Measurements from ENCODE around the gene BTNL9. TPM values are rescaled to one million over a fixed set of nuclear protein-coding genes. Genes with fewer than 3 reads are reported as not detected.

BTNL9 gene
- total RNA-seq, 1 experiment from 2014 or later, result not detected

- Histone ChIP-seq H3K36me3 (ENCODE audit: insufficient read depth, low read length, poor library complexity, severe bottlenecking) (no peaks in the 10 kb centered on the region), H3K27ac (ENCODE audit: low read depth, low read length, poor library complexity, severe bottlenecking) (no peak overlapping the region), H3K9me3 (ENCODE audit: low read depth, low read length, poor library complexity, severe bottlenecking) (no peaks in the 10 kb centered on the region), H3K27me3 (replicated peaks; ENCODE audit: insufficient read depth, low read depth, low read length, poor library complexity) (peaks cover 54% of the 10 kb centered on the region), H3K4me3 (ENCODE audit: low read depth, low read length, poor library complexity, severe bottlenecking) (no peak overlapping the region), H3K4me1 (ENCODE audit: insufficient read depth, low read length, poor library complexity, severe bottlenecking) (no peaks in the 10 kb centered on the region)
- no peak for DNase-seq (ENCODE audit: low spot score)
- intact Hi-C loops (cut with micrococcal nuclease; ENCODE audit: unreplicated experiment), result no loop called here
- no TSS peak for BruUV-seq (replicated peaks)
- ChIA-PET CTCF (no interaction called here), POLR2A (ENCODE audit: low non-redundant PET) (no interaction called here)
- no peak for TF ChIP-seq EZH2 (IDR thresholded peaks at IDR 0.05; ENCODE audit: borderline replicate concordance, low read depth, low read length, poor library complexity, severe bottlenecking)
- TF ChIP-seq, protein P1, sequence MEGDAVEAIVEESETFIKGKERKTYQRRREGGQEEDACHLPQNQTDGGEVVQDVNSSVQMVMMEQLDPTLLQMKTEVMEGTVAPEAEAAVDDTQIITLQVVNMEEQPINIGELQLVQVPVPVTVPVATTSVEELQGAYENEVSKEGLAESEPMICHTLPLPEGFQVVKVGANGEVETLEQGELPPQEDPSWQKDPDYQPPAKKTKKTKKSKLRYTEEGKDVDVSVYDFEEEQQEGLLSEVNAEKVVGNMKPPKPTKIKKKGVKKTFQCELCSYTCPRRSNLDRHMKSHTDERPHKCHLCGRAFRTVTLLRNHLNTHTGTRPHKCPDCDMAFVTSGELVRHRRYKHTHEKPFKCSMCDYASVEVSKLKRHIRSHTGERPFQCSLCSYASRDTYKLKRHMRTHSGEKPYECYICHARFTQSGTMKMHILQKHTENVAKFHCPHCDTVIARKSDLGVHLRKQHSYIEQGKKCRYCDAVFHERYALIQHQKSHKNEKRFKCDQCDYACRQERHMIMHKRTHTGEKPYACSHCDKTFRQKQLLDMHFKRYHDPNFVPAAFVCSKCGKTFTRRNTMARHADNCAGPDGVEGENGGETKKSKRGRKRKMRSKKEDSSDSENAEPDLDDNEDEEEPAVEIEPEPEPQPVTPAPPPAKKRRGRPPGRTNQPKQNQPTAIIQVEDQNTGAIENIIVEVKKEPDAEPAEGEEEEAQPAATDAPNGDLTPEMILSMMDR (conservative IDR thresholded peaks at IDR 0.05; ENCODE audit: low read depth, low read length), result no peak
Observed at GRCh38 chr5:181107699-181108098, 67.6 kb downstream of the BTNL9 start.

DNA sequence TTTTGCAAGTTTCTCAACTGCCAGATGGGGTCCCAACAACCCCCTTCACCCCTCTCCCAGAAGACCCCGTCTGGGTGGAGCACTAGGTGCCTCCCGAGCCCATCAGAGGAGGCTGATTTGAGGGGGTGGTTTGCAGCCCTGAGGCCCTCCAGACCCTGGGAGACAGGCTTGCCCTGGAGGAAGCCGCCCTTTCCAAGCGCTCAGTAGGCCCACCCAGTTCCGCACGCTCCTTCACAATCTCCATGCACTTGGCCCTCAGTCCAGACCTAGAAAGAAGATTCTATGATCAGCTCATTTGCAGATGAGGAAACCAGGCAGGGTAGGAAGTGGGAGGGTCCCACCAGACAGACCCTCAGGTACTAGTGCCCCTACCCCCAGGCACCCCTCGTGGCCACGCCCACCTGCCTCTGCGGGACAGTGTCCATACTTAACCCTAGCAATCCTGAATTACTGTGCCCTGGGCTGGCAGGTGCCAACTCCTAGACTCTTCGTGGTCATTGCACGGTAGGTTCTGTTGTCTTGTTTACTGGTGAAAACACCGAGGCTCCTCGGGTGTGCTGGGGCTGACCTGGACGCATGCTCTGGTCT, 68.6 kb downstream of the BTNL9 start:
- CTCF ChIA-PET, result interaction anchor here (0.5 kb wide), 1 partner anchor 240 kb away, joined by 3 read pairs; no protein-coding TSS in a partner anchor
- no peak overlapping the region for H3K4me3 ChIP-seq (ENCODE audit: low read depth, low read length, poor library complexity, severe bottlenecking)
- BruUV-seq (replicated peaks), result no TSS peak
- no peaks in the 10 kb centered on the region for H3K4me1 ChIP-seq (ENCODE audit: insufficient read depth, low read length, poor library complexity, severe bottlenecking)
- POLR2A ChIA-PET (ENCODE audit: low non-redundant PET), result no interaction called here
- no peaks in the 10 kb centered on the region for H3K36me3 ChIP-seq (ENCODE audit: insufficient read depth, low read length, poor library complexity, severe bottlenecking)
- intact Hi-C loops (cut with micrococcal nuclease; ENCODE audit: unreplicated experiment), result no loop called here
- no peaks in the 10 kb centered on the region for H3K9me3 ChIP-seq (ENCODE audit: low read depth, low read length, poor library complexity, severe bottlenecking)
- H3K27me3 ChIP-seq (replicated peaks; ENCODE audit: insufficient read depth, low read depth, low read length, poor library complexity), result peaks cover 60% of the 10 kb centered on the region
- H3K27ac ChIP-seq (ENCODE audit: low read depth, low read length, poor library complexity, severe bottlenecking), result no peak overlapping the region
- TF ChIP-seq, protein P1 (conservative IDR thresholded peaks at IDR 0.05; ENCODE audit: low read depth, low read length), result no peak
- no peak for TF ChIP-seq EZH2 (IDR thresholded peaks at IDR 0.05; ENCODE audit: borderline replicate concordance, low read depth, low read length, poor library complexity, severe bottlenecking)
- DNase-seq (ENCODE audit: low spot score), result no peak

- no peaks in the 10 kb centered on the region for H3K9me3 ChIP-seq (ENCODE audit: low read depth, low read length, poor library complexity, severe bottlenecking)
- POLR2A ChIA-PET (ENCODE audit: low non-redundant PET), result no interaction called here
- H3K4me1 ChIP-seq (ENCODE audit: insufficient read depth, low read length, poor library complexity, severe bottlenecking), result no peaks in the 10 kb centered on the region
- CTCF ChIA-PET, result interaction anchor here (0.5 kb wide), 1 partner anchor 240 kb away, joined by 3 read pairs; no protein-coding TSS in a partner anchor
- no peak for DNase-seq (ENCODE audit: low spot score)
- BruUV-seq (replicated peaks), result no TSS peak
- no peaks in the 10 kb centered on the region for H3K36me3 ChIP-seq (ENCODE audit: insufficient read depth, low read length, poor library complexity, severe bottlenecking)
- H3K27me3 ChIP-seq (replicated peaks; ENCODE audit: insufficient read depth, low read depth, low read length, poor library complexity), result peaks cover 62% of the 10 kb centered on the region
- TF ChIP-seq, protein P1 (conservative IDR thresholded peaks at IDR 0.05; ENCODE audit: low read depth, low read length), result no peak
- TF ChIP-seq EZH2 (IDR thresholded peaks at IDR 0.05; ENCODE audit: borderline replicate concordance, low read depth, low read length, poor library complexity, severe bottlenecking), result no peak
- H3K27ac ChIP-seq (ENCODE audit: low read depth, low read length, poor library complexity, severe bottlenecking), result no peak overlapping the region
- no peak overlapping the region for H3K4me3 ChIP-seq (ENCODE audit: low read depth, low read length, poor library complexity, severe bottlenecking)
- intact Hi-C loops (cut with micrococcal nuclease; ENCODE audit: unreplicated experiment), result no loop called here
Observed at GRCh38 chr5:181109489-181110013, 69.5 kb downstream of the BTNL9 start.

Data from A673 (cell line).